H9 (cell line): Measurements from ENCODE around the gene TMEM154. TPM values are rescaled to one million over a fixed set of nuclear protein-coding genes. Genes with fewer than 3 reads are reported as not detected.

Source experiments
- DNase-seq: peaks from one replicate; pipeline ENCODE4 v3.0.0-alpha.2; 2017
- H2AFZ ChIP-seq: one replicate; pipeline ENCODE4 v1.6.1; 2013; ENCODE audit warnings: mild to moderate bottlenecking, low read length, control low read depth, moderate library complexity
- H2AK5ac ChIP-seq: 2 replicates; pipeline ENCODE4 v1.6.1; 2013; ENCODE audit warnings: low read length, control low read depth, mixed read lengths; ENCODE audit not compliant: insufficient read length
- H2BK120ac ChIP-seq: one replicate; pipeline ENCODE4 v1.6.1; 2013; ENCODE audit warnings: low read depth, mild to moderate bottlenecking, low read length, control low read depth, inconsistent platforms; ENCODE audit not compliant: poor library complexity, severe bottlenecking
- H2BK12ac ChIP-seq: 2 replicates; pipeline ENCODE4 v1.6.1; 2013; ENCODE audit warnings: low read length, control low read depth, mixed read lengths, low read depth; ENCODE audit not compliant: insufficient read length
- H2BK15ac ChIP-seq: 2 replicates; pipeline ENCODE4 v1.6.1; 2013; ENCODE audit warnings: low read depth, low read length, control low read depth
- H2BK20ac ChIP-seq: one replicate; pipeline ENCODE4 v1.6.1; 2013; ENCODE audit warnings: low read depth, mild to moderate bottlenecking, low read length, control low read depth, inconsistent platforms; ENCODE audit not compliant: poor library complexity, severe bottlenecking
- H2BK5ac ChIP-seq: 2 replicates; pipeline ENCODE4 v1.6.1; 2013; ENCODE audit warnings: low read length, control low read depth, mixed read lengths; ENCODE audit not compliant: insufficient read length
- H3K14ac ChIP-seq: 2 replicates; pipeline ENCODE4 v1.6.1; 2013; ENCODE audit warnings: low read length, control low read depth; ENCODE audit not compliant: insufficient read depth
- H3K18ac ChIP-seq: 2 replicates; pipeline ENCODE4 v1.6.1; 2013; ENCODE audit warnings: low read depth, mild to moderate bottlenecking, mixed read lengths, low read length, control low read depth; ENCODE audit not compliant: insufficient read length
- H3K23ac ChIP-seq: 2 replicates; pipeline ENCODE4 v1.6.1; 2013; ENCODE audit warnings: low read length, control low read depth, mixed read lengths, low read depth; ENCODE audit not compliant: insufficient read length
- H3K23me2 ChIP-seq: 2 replicates; pipeline ENCODE4 v1.6.1; 2013; ENCODE audit warnings: low read depth, mild to moderate bottlenecking, mixed read lengths, low read length, control low read depth; ENCODE audit not compliant: insufficient read length, poor library complexity, severe bottlenecking
- H3K27ac ChIP-seq: 2 replicates; pipeline ENCODE4 v1.5.1; 2013; ENCODE audit warnings: low read length, control low read depth, mixed read lengths, low read depth; ENCODE audit not compliant: insufficient read length
- H3K27me3 ChIP-seq: 2 replicates; pipeline ENCODE4 v1.6.1; 2013; ENCODE audit warnings: low read length, control low read depth, inconsistent platforms; ENCODE audit not compliant: insufficient read depth
- H3K4ac ChIP-seq: 2 replicates; pipeline ENCODE4 v1.6.1; 2013; ENCODE audit warnings: low read depth, mild to moderate bottlenecking, control low read depth, inconsistent platforms, low read length, moderate library complexity
- H3K4me1 ChIP-seq: 2 replicates; pipeline ENCODE4 v1.6.1; 2013; ENCODE audit warnings: low read length, control low read depth, inconsistent platforms; ENCODE audit not compliant: insufficient read depth
- H3K4me2 ChIP-seq: 2 replicates; pipeline ENCODE4 v1.6.1; 2013; ENCODE audit warnings: low read length, control low read depth, mixed read lengths; ENCODE audit not compliant: insufficient read length, insufficient read depth
- H3K56ac ChIP-seq: 2 replicates; pipeline ENCODE4 v1.6.1; 2013; ENCODE audit warnings: low read depth, mild to moderate bottlenecking, mixed read lengths, low read length, control low read depth; ENCODE audit not compliant: insufficient read length
- H3K79me1 ChIP-seq: 2 replicates; pipeline ENCODE4 v1.6.1; 2013; ENCODE audit warnings: low read depth, mild to moderate bottlenecking, moderate library complexity, low read length, control low read depth, inconsistent platforms; ENCODE audit not compliant: insufficient read depth, poor library complexity, severe bottlenecking
- H3K79me2 ChIP-seq: 2 replicates; pipeline ENCODE4 v1.6.1; 2013; ENCODE audit warnings: low read length, control low read depth, inconsistent platforms; ENCODE audit not compliant: insufficient read depth
- H3K9ac ChIP-seq: 2 replicates; pipeline ENCODE4 v1.6.1; 2013; ENCODE audit warnings: low read length, control low read depth, mixed read lengths; ENCODE audit not compliant: insufficient read length; ENCODE audit errors: extremely low read depth
- H3K9me3 ChIP-seq: one replicate; pipeline ENCODE4 v1.6.1; 2013; ENCODE audit warnings: low read depth, low read length, inconsistent platforms; ENCODE audit not compliant: control insufficient read depth
- H3T11ph ChIP-seq: one replicate; pipeline ENCODE4 v1.6.1; 2013; ENCODE audit warnings: mild to moderate bottlenecking, low read length, control low read depth, inconsistent platforms
- H4K20me1 ChIP-seq: one replicate; pipeline ENCODE4 v1.6.1; 2013; ENCODE audit not compliant: control insufficient read depth, insufficient read length, insufficient read depth
- H4K5ac ChIP-seq: 2 replicates; pipeline ENCODE4 v1.6.1; 2013; ENCODE audit warnings: low read depth, mild to moderate bottlenecking, mixed read lengths, low read length, control low read depth; ENCODE audit not compliant: insufficient read length
- H4K8ac ChIP-seq: replicated peaks from 2 replicates; pipeline ENCODE4 v1.6.1; 2013; ENCODE audit warnings: low read length, control low read depth, mixed read lengths, low read depth; ENCODE audit not compliant: insufficient read length
- H4K91ac ChIP-seq: 2 replicates; pipeline ENCODE4 v1.6.1; 2013; ENCODE audit warnings: low read depth, mild to moderate bottlenecking, moderate library complexity, mixed read lengths, low read length, control low read depth; ENCODE audit not compliant: insufficient read length
- H3K27ac Mint-ChIP-seq, 3 experiments: 2 replicates in 2 of 3; 3 replicates in 1 of 3; pipeline ENCODE4 v1.8.0; 2020 to 2021; ENCODE audit warnings: mixed read lengths in 3 of 3, mild to moderate bottlenecking in 1 of 3, moderate library complexity in 1 of 3
- H3K27me3 Mint-ChIP-seq: 2 replicates; pipeline ENCODE4 v1.8.0; 2021; ENCODE audit warnings: low read depth, mild to moderate bottlenecking, moderate library complexity, mixed read lengths
- H3K36me3 Mint-ChIP-seq, 3 experiments: 2 replicates in 2 of 3; 3 replicates in 1 of 3; pipeline ENCODE4 v1.8.0; 2020 to 2021; ENCODE audit warnings: low read depth in 3 of 3, mixed read lengths in 3 of 3; ENCODE audit not compliant: insufficient read depth in 1 of 3
- H3K4me1 Mint-ChIP-seq, 2 experiments: 2 replicates each; pipeline ENCODE4 v1.8.0; 2020; ENCODE audit warnings: mixed read lengths in 2 of 2
- H3K4me3 Mint-ChIP-seq, 2 experiments: 2 replicates in 1 of 2; 3 replicates in 1 of 2; pipeline ENCODE4 v1.8.0; 2020 to 2021; ENCODE audit warnings: mild to moderate bottlenecking in 2 of 2, mixed read lengths in 2 of 2, moderate library complexity in 1 of 2
- H3K9me3 Mint-ChIP-seq, 2 experiments: 2 replicates in 1 of 2; 3 replicates in 1 of 2; pipeline ENCODE4 v1.8.0; 2020; ENCODE audit warnings: mild to moderate bottlenecking in 2 of 2, mixed read lengths in 2 of 2, moderate library complexity in 1 of 2
- WGBS: extraction: QIAGEN DNeasy Blood & Tissue Kit; methylation state at CpG from one replicate; pipeline ENCODE4 v1.1.7; 2013; ENCODE audit warnings: missing lambda C conversion rate, low lambda C conversion rate, mixed read lengths; ENCODE audit not compliant: insufficient read length; ENCODE audit errors: extremely low coverage; 5-methylcytosine and 5-hydroxymethylcytosine counted together
- total RNA-seq: library from RNA; stranded (reverse); gene quantifications from 2 replicates; pipeline ENCODE4 v1.2.1, GENCODE V29; 2021
- TF ChIP-seq, protein P1 (sequence below): fragments of 200-600 bp; sonication (generic); conservative IDR thresholded peaks from 3 replicates; pipeline ENCODE4 v1.8.0; 2021; ENCODE audit warnings: antibody characterized with exemption, mild to moderate bottlenecking

The TMEM154 gene
- total RNA-seq, 1 experiment from 2014 or later, result 1.7 TPM

DNA sequence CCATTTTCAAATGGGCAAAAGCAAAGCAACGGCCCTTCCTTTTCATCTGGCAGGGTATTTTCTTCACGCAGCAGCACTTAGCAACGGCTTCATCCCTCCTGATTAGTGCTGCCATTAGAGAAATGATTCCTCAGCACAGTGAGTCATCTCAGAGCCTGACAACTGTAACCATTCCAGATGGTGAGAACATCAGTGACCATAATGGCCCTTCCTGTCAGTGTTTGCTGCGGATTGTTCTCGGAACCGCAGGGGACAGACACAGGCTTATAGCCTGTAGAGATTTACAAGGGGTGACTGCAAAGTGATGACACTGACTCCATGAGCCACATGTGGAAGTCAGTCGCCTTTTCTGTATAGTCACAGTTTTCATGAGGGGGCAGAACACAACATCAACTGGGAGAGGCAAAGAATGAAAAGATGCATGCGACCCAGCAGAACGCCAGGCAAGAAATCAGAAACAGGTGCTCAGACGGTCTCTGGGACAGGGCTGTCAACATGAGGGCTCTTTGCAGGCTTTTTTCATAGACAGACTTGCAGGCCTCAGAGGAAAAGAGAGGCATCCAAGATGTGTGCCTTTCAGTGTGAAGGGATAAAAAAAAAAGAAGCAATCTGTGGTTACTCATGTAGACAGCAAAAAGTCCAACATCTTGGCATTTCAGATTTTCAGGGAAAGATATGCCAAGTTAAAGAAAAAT is 74.0 kb downstream of the TMEM154 start:
- Histone ChIP-seq H3K4me2 (no peak overlapping the region), H3K79me2 (no peaks in the 10 kb centered on the region), H3T11ph (no peak overlapping the region), H3K27me3 (no peaks in the 10 kb centered on the region), H2BK20ac (no peak overlapping the region), H3K79me1 (no peaks in the 10 kb centered on the region), H3K27ac (no peak overlapping the region), H3K14ac (no peak overlapping the region), H2BK120ac (no peak overlapping the region), H2AFZ (no peak overlapping the region), H2AK5ac (no peak overlapping the region), H3K4ac (no peak overlapping the region), H3K23ac (no peak overlapping the region), H4K5ac (no peak overlapping the region), H3K4me1 (peaks cover 2% of the 10 kb centered on the region; the same call in 1 of the 2 replicates), H3K56ac (no peak overlapping the region), H4K20me1 (no peaks in the 10 kb centered on the region), H2BK12ac (no peak overlapping the region), H2BK15ac (no peak overlapping the region), H3K18ac (no peak overlapping the region), H3K9ac (no peak overlapping the region), H3K23me2 (no peaks in the 10 kb centered on the region), H4K8ac (no peak overlapping the region), H2BK5ac (no peak overlapping the region), H3K9me3 (no peaks in the 10 kb centered on the region), H4K91ac (no peak overlapping the region)
- H3K36me3 Mint-ChIP-seq, result peaks cover 0 to 14% (median 4%) of the 10 kb centered on the region in 3 experiments; a peak in 4 of 7 replicates
- H3K9me3 Mint-ChIP-seq, result peaks cover 6 to 18% of the 10 kb centered on the region in 2 experiments; a peak in 4 of 5 replicates
- WGBS, result no CpG with 5 or more reads among the region's 10 CpGs
- peak overlapping the region in 2 of 3 experiments; percentile 24 to 38; a peak in 2 of 7 replicates for H3K27ac Mint-ChIP-seq
- no peaks in the 10 kb centered on the region for H3K27me3 Mint-ChIP-seq
- TF ChIP-seq, protein P1, sequence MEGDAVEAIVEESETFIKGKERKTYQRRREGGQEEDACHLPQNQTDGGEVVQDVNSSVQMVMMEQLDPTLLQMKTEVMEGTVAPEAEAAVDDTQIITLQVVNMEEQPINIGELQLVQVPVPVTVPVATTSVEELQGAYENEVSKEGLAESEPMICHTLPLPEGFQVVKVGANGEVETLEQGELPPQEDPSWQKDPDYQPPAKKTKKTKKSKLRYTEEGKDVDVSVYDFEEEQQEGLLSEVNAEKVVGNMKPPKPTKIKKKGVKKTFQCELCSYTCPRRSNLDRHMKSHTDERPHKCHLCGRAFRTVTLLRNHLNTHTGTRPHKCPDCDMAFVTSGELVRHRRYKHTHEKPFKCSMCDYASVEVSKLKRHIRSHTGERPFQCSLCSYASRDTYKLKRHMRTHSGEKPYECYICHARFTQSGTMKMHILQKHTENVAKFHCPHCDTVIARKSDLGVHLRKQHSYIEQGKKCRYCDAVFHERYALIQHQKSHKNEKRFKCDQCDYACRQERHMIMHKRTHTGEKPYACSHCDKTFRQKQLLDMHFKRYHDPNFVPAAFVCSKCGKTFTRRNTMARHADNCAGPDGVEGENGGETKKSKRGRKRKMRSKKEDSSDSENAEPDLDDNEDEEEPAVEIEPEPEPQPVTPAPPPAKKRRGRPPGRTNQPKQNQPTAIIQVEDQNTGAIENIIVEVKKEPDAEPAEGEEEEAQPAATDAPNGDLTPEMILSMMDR, result no peak
- no peak overlapping the region for H3K4me3 Mint-ChIP-seq
- peaks cover 41 to 42% of the 10 kb centered on the region in 2 experiments for H3K4me1 Mint-ChIP-seq
- DNase-seq, result no peak
